Keratinocyte (primary cell): ENCODE results near the gene ARHGAP32. TPM values are rescaled to one million over a fixed set of nuclear protein-coding genes. Genes with fewer than 3 reads are reported as not detected.

ENCODE experiments used
- DNase-seq: peaks from one replicate; pipeline ENCODE4 v3.0.0-alpha.2; 2011; ENCODE audit warnings: low read depth, missing footprints, low spot score
- FAIRE-seq: peaks from 2 replicates; lab custom pipeline; 2011; peaks lifted over from hg19 to GRCh38; lab: Jason Lieb, UNC
- H2AFZ ChIP-seq: 2 replicates; pipeline ENCODE4 v1.6.0; 2012; ENCODE audit warnings: low read length, control low read depth, inconsistent platforms; ENCODE audit not compliant: control insufficient read depth
- H3K27ac ChIP-seq: 2 replicates; pipeline ENCODE4 v1.5.1; 2011; ENCODE audit warnings: low read length; ENCODE audit not compliant: control insufficient read depth, insufficient read depth
- H3K27me3 ChIP-seq: 3 replicates; pipeline ENCODE4 v1.6.0; 2011; ENCODE audit warnings: low read length; ENCODE audit not compliant: control insufficient read depth, insufficient read depth; ENCODE audit errors: extremely low read depth
- H3K36me3 ChIP-seq, 2 experiments: 2 replicates in 1 of 2; 3 replicates in 1 of 2; pipeline ENCODE4 v1.5.1; 2011; ENCODE audit warnings: low read length in 2 of 2, mild to moderate bottlenecking in 1 of 2; ENCODE audit not compliant: control insufficient read depth in 2 of 2, insufficient read depth in 2 of 2; ENCODE audit errors: extremely low read depth in 1 of 2
- H3K4me1 ChIP-seq: 3 replicates; pipeline ENCODE4 v1.5.1; 2011; ENCODE audit warnings: low read length; ENCODE audit not compliant: control insufficient read depth, insufficient read depth; ENCODE audit errors: extremely low read depth
- H3K4me2 ChIP-seq: 3 replicates; pipeline ENCODE4 v1.6.0; 2011; ENCODE audit warnings: low read depth, low read length; ENCODE audit not compliant: control insufficient read depth, insufficient read depth; ENCODE audit errors: extremely low read depth
- H3K4me3 ChIP-seq, 3 experiments: fragments of 200-600 bp in 1 of 3; sonication (generic) in 1 of 3; 2 replicates in 2 of 3; 3 replicates in 1 of 3; pipeline ENCODE4 v1.5.1; 2011 to 2016; ENCODE audit warnings: low read length in 3 of 3, mild to moderate bottlenecking in 3 of 3, control low read depth in 2 of 3, inconsistent platforms in 1 of 3, low read depth in 1 of 3, mixed read lengths in 1 of 3, mixed run types in 1 of 3, moderate library complexity in 1 of 3; ENCODE audit not compliant: control insufficient read depth in 2 of 3, insufficient read depth in 2 of 3; ENCODE audit errors: extremely low read depth in 1 of 3
- H3K79me2 ChIP-seq: 2 replicates; pipeline ENCODE4 v1.6.0; 2012; ENCODE audit warnings: low read length; ENCODE audit not compliant: control insufficient read depth, insufficient read depth
- H3K9ac ChIP-seq: 3 replicates; pipeline ENCODE4 v1.6.0; 2011; ENCODE audit warnings: low read length; ENCODE audit not compliant: control insufficient read depth, insufficient read depth; ENCODE audit errors: extremely low read depth
- H3K9me1 ChIP-seq: 3 replicates; pipeline ENCODE4 v1.6.0; 2011; ENCODE audit warnings: low read length; ENCODE audit not compliant: control insufficient read depth, insufficient read depth; ENCODE audit errors: extremely low read depth
- H3K9me3 ChIP-seq: 2 replicates; pipeline ENCODE4 v1.5.1; 2012; ENCODE audit warnings: low read depth, low read length; ENCODE audit not compliant: control insufficient read depth
- H4K20me1 ChIP-seq: 3 replicates; pipeline ENCODE4 v1.6.0; 2011; ENCODE audit warnings: low read length; ENCODE audit not compliant: control insufficient read depth, insufficient read depth; ENCODE audit errors: extremely low read depth
- CTCF ChIP-seq, 3 experiments: IDR thresholded peaks in 1 of 3; conservative IDR thresholded peaks in 1 of 3; optimal IDR thresholded peaks in 1 of 3; 2 replicates in 2 of 3; 3 replicates in 1 of 3; pipeline versions ENCODE3 to v1.5.1; 2011; ENCODE audit warnings: low read length in 3 of 3, mild to moderate bottlenecking in 3 of 3, moderate library complexity in 2 of 3, control low read depth in 1 of 3, inconsistent platforms in 1 of 3; ENCODE audit not compliant: insufficient read depth in 2 of 3; ENCODE audit errors: extremely low read depth in 1 of 3
- EZH2 ChIP-seq: IDR thresholded peaks from one replicate; pipeline ENCODE4 v1.6.1; 2012; ENCODE audit warnings: inconsistent platforms, mild to moderate bottlenecking, low read length, moderate library complexity
- dilution Hi-C: fragments of 300-500 bp; cut with MboI; formaldehyde crosslinking; loops from one replicate; pipeline ENCODE4 v1.7.0; 2020; ENCODE audit warnings: low sequenced_read_pairs; ENCODE audit not compliant: extremely low pct_ligation_motif_present
- polyA plus RNA-seq, 5 experiments: library from polyadenylated mRNA; depleted of rRNA in 3 of 5; stranded (reverse) in 3 of 5; stranded (forward) in 1 of 5; unstranded in 1 of 5; fragments of >200 nt; gene quantifications; 1 replicate in 1 of 5; 2 replicates in 3 of 5; 3 replicates in 1 of 5; pipeline versions ENCODE4 v1.2.1 to v1.2.3, GENCODE V29; 2011 to 2012; ENCODE audit warnings: missing spikeins in 2 of 5, low read depth in 1 of 5, low replicate concordance in 1 of 5

ARHGAP32 gene
- polyA plus RNA-seq, 1 donor (not counting 4 experiments of a cell fraction or from before 2014, with no cell fraction given) = 10.8 TPM

GRCh38 chr11:129075757-129076156, 116.4 kb downstream of the ARHGAP32 start:
- H3K9me3 ChIP-seq = no peaks in the 10 kb centered on the region
- peaks cover 5% of the 10 kb centered on the region for H3K4me1 ChIP-seq
- TF ChIP-seq CTCF (optimal IDR thresholded peaks at IDR 0.05 in 1 of 3, IDR thresholded peaks at IDR 0.05 in 1 of 3, conservative IDR thresholded peaks at IDR 0.05 in 1 of 3; ENCODE audit: extremely low read depth in 1 of 3, insufficient read depth in 2 of 3, low read length in 3 of 3) = no peak
- TF ChIP-seq EZH2 = no peak
- dilution Hi-C loops = no loop called here
- H3K36me3 ChIP-seq = no peaks in the 10 kb centered on the region
- H3K4me3 ChIP-seq = no peak overlapping the region
- DNase-seq = peak; percentile 33
- no peaks in the 10 kb centered on the region for H3K27me3 ChIP-seq
- H3K9ac ChIP-seq = no peak overlapping the region
- H3K4me2 ChIP-seq = no peak overlapping the region
- no peaks in the 10 kb centered on the region for H3K9me1 ChIP-seq
- FAIRE-seq = no peak
- H2AFZ ChIP-seq = no peak overlapping the region
- H3K79me2 ChIP-seq = peaks cover 3% of the 10 kb centered on the region
- H3K27ac ChIP-seq = no peak overlapping the region
- H4K20me1 ChIP-seq = no peaks in the 10 kb centered on the region

DNA sequence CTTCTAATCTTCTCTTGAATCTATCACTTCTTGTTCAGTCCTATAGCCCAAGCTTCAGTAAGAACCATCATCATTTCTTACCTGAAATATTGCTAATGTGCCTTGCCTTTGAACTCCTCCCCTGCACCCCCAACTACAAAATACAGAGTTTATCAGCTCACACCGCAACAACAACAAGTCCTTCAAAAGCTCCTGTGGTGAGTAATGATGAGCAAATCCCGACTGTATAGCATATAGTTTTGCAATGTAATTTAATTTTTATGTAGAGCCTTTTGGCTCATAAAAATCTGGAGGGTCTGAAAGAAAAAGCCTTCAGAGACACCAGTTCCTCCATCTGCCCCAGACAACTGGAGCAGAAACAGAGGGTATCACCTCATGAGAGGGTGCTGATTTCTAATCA, 124.7 kb downstream of the ARHGAP32 start:
- peaks cover 3 to 6% of the 10 kb centered on the region in 2 experiments for H3K36me3 ChIP-seq
- no peaks in the 10 kb centered on the region for H3K27me3 ChIP-seq
- no peak overlapping the region for H3K27ac ChIP-seq
- no peaks in the 10 kb centered on the region for H3K9me3 ChIP-seq
- H3K4me1 ChIP-seq = no peaks in the 10 kb centered on the region
- dilution Hi-C loops = no loop called here
- no peak overlapping the region for H3K4me3 ChIP-seq
- H3K9ac ChIP-seq = no peak overlapping the region
- TF ChIP-seq EZH2 (no peak), CTCF (optimal IDR thresholded peaks at IDR 0.05 in 1 of 3, IDR thresholded peaks at IDR 0.05 in 1 of 3, conservative IDR thresholded peaks at IDR 0.05 in 1 of 3; ENCODE audit: extremely low read depth in 1 of 3, insufficient read depth in 2 of 3, low read length in 3 of 3) (no peak)
- no peak overlapping the region for H2AFZ ChIP-seq
- H3K9me1 ChIP-seq = no peaks in the 10 kb centered on the region
- H3K4me2 ChIP-seq = no peak overlapping the region
- DNase-seq = no peak
- no peaks in the 10 kb centered on the region for H3K79me2 ChIP-seq
- FAIRE-seq = no peak
- no peaks in the 10 kb centered on the region for H4K20me1 ChIP-seq
